ENCODE results near the gene STX16. TPM values are rescaled to one million over a fixed set of nuclear protein-coding genes. Genes with fewer than 3 reads are reported as not detected.
A peak's percentile ranks its signal among the peaks of the same experiment; 100 is the strongest.

Gene STX16
- total RNA-seq, 1 donor from 2014 or later: 50.4 TPM

GRCh38 chr20:58619864-58620431, 31.1 kb upstream of the STX16 start:
- peaks cover 31% of the 10 kb centered on the region for H3K4me1 Mint-ChIP-seq (ENCODE audit: low read depth)
- TF ChIP-seq CTCF (IDR thresholded peaks at IDR 0.05): no peak
- no peak for DNase-seq (ENCODE audit: low spot score)
- H3K36me3 Mint-ChIP-seq (ENCODE audit: low read depth): no peaks in the 10 kb centered on the region
- H3K27me3 Mint-ChIP-seq (ENCODE audit: low read depth): no peaks in the 10 kb centered on the region
- H3K9me3 Mint-ChIP-seq (ENCODE audit: low read depth): peaks cover 8% of the 10 kb centered on the region
- H3K4me3 Mint-ChIP-seq (ENCODE audit: unreplicated experiment): no peak overlapping the region
- no peak overlapping the region for H3K27ac Mint-ChIP-seq (ENCODE audit: unreplicated experiment)

GRCh38 chr20:58621906-58622548, 29.1 kb upstream of the STX16 start:
- Mint-ChIP-seq H3K27ac (ENCODE audit: unreplicated experiment) (no peak overlapping the region), H3K36me3 (ENCODE audit: low read depth) (peaks cover under 1% of the 10 kb centered on the region), H3K4me3 (ENCODE audit: unreplicated experiment) (no peak overlapping the region), H3K4me1 (ENCODE audit: low read depth) (peaks cover 38% of the 10 kb centered on the region), H3K9me3 (ENCODE audit: low read depth) (peaks cover 5% of the 10 kb centered on the region), H3K27me3 (ENCODE audit: low read depth) (no peaks in the 10 kb centered on the region)
- no peak for DNase-seq (ENCODE audit: low spot score)
- TF ChIP-seq CTCF (IDR thresholded peaks at IDR 0.05): peak; percentile 41

- no peaks in the 10 kb centered on the region for H3K9me3 Mint-ChIP-seq (ENCODE audit: low read depth)
Measured at GRCh38 chr20:58622671-58623578, 28.2 kb upstream of the STX16 start.

GRCh38 chr20:58623579-58624473, 27.3 kb upstream of the STX16 start:
- peak; percentile 98 for DNase-seq (ENCODE audit: low spot score)

More at GRCh38 chr20:58622671-58623578, 28.2 kb upstream of the STX16 start:
- TF ChIP-seq CTCF (IDR thresholded peaks at IDR 0.05): no peak
- Mint-ChIP-seq H3K27ac (ENCODE audit: unreplicated experiment) (no peak overlapping the region), H3K4me1 (ENCODE audit: low read depth) (peaks cover 31% of the 10 kb centered on the region), H3K4me3 (ENCODE audit: unreplicated experiment) (no peak overlapping the region), H3K27me3 (ENCODE audit: low read depth) (no peaks in the 10 kb centered on the region), H3K36me3 (ENCODE audit: low read depth) (peaks cover 2% of the 10 kb centered on the region)
- no peak for DNase-seq (ENCODE audit: low spot score)

More at GRCh38 chr20:58623579-58624473, 27.3 kb upstream of the STX16 start:
- Mint-ChIP-seq H3K9me3 (ENCODE audit: low read depth) (no peaks in the 10 kb centered on the region), H3K4me3 (ENCODE audit: unreplicated experiment) (no peak overlapping the region), H3K4me1 (ENCODE audit: low read depth) (peaks cover 22% of the 10 kb centered on the region), H3K36me3 (ENCODE audit: low read depth) (peaks cover 2% of the 10 kb centered on the region), H3K27me3 (ENCODE audit: low read depth) (no peaks in the 10 kb centered on the region), H3K27ac (ENCODE audit: unreplicated experiment) (no peak overlapping the region)
- TF ChIP-seq CTCF (IDR thresholded peaks at IDR 0.05): no peak
